Tibial artery (tissue), 4 donors: Measurements from ENCODE around the gene CHGA.

ENCODE experiments used
- DNase-seq, 2 donors: peaks; one replicate each; pipeline ENCODE4 v3.0.0-alpha.2; 2019
- H3K27ac ChIP-seq, 2 donors: fragments of 200-600 bp; sonication (generic) in 1 of 2; 1 replicate in 1 of 2; 2 replicates in 1 of 2; pipeline ENCODE4 v1.5.1; 2018 to 2019; ENCODE audit warnings: mild to moderate bottlenecking in 1 of 2
- H3K27me3 ChIP-seq, 2 donors: fragments of 200-600 bp; sonication (generic) in 1 of 2; one replicate each; pipeline versions ENCODE4 v1.5.1 to v1.6.0; 2016 to 2019
- H3K36me3 ChIP-seq, 3 donors: fragments of 200-600 bp; sonication (generic) in 2 of 3; one replicate each; pipeline ENCODE4 v1.5.1; 2016 to 2019; ENCODE audit warnings: mild to moderate bottlenecking in 2 of 3
- H3K4me1 ChIP-seq, 4 donors: fragments of 200-600 bp; sonication (generic) in 2 of 4; 1 replicate in 3 of 4; 2 replicates in 1 of 4; pipeline ENCODE4 v1.5.1; 2016 to 2019
- H3K4me3 ChIP-seq, 2 donors: fragments of 200-600 bp; sonication (generic) in 1 of 2; 1 replicate in 1 of 2; 2 replicates in 1 of 2; pipeline ENCODE4 v1.5.1; 2018 to 2019; ENCODE audit warnings: mild to moderate bottlenecking in 2 of 2
- H3K9me3 ChIP-seq, 3 donors: fragments of 200-600 bp; sonication (generic) in 1 of 3; one replicate each; pipeline ENCODE4 v1.5.1; 2016 to 2019
- CTCF ChIP-seq, 2 experiments: fragments of 200-600 bp in 1 of 2; fragments of 450-650 bp in 1 of 2; IDR thresholded peaks; one replicate each; pipeline ENCODE4 v1.5.1; 2017 to 2019; ENCODE audit warnings: antibody characterized with exemption in 2 of 2, mild to moderate bottlenecking in 1 of 2, moderate library complexity in 1 of 2
- intact Hi-C: fragments of 100-400 bp; cut with DNase I; formaldehyde crosslinking; loops from one replicate; pipeline ENCODE4 v1.15.0; 2023; ENCODE audit warnings: low total_unique reads

Gene CHGA

GRCh38 chr14:92917041-92917940 lies 5.7 kb upstream of the CHGA start:
- TF ChIP-seq CTCF (IDR thresholded peaks at IDR 0.05): no peak
- H3K9me3 ChIP-seq: no peaks in the 10 kb centered on the region
- H3K27me3 ChIP-seq: peaks cover 0 to 6% of the 10 kb centered on the region in 2 donors
- H3K36me3 ChIP-seq: no peaks in the 10 kb centered on the region
- intact Hi-C loops: no loop called here
- H3K4me1 ChIP-seq: no peaks in the 10 kb centered on the region
- H3K27ac ChIP-seq: no peak overlapping the region
- no peak overlapping the region for H3K4me3 ChIP-seq
- no peak for DNase-seq

- no peak for DNase-seq
- Histone ChIP-seq H3K9me3 (no peaks in the 10 kb centered on the region), H3K27ac (no peak overlapping the region), H3K27me3 (peaks cover 0 to 13% of the 10 kb centered on the region in 2 donors), H3K36me3 (no peaks in the 10 kb centered on the region), H3K4me3 (no peak overlapping the region), H3K4me1 (peaks cover 0 to 1% (median 0%) of the 10 kb centered on the region in 4 donors)
- no peak for TF ChIP-seq CTCF (IDR thresholded peaks at IDR 0.05)
- intact Hi-C loops: no loop called here
Observed at GRCh38 chr14:92917956-92918355, 5.0 kb upstream of the CHGA start.

- H3K4me1 ChIP-seq: peaks cover 0 to 7% (median 0%) of the 10 kb centered on the region in 4 donors
- intact Hi-C loops: no loop called here
- no peaks in the 10 kb centered on the region for H3K9me3 ChIP-seq
- H3K27me3 ChIP-seq: peaks cover 0 to 23% of the 10 kb centered on the region in 2 donors
- H3K36me3 ChIP-seq: no peaks in the 10 kb centered on the region
- DNase-seq: no peak
- H3K4me3 ChIP-seq: no peak overlapping the region
- no peak overlapping the region for H3K27ac ChIP-seq
- TF ChIP-seq CTCF (IDR thresholded peaks at IDR 0.05): no peak
Observed at GRCh38 chr14:92920001-92920400, 2.9 kb upstream of the CHGA start.

- peaks cover 0 to 7% (median 0%) of the 10 kb centered on the region in 4 donors for H3K4me1 ChIP-seq
- no peak for DNase-seq
- TF ChIP-seq CTCF (IDR thresholded peaks at IDR 0.05): no peak
- H3K27ac ChIP-seq: no peak overlapping the region
- no peak overlapping the region for H3K4me3 ChIP-seq
- H3K27me3 ChIP-seq: peaks cover 0 to 23% of the 10 kb centered on the region in 2 donors
- intact Hi-C loops: no loop called here
- no peaks in the 10 kb centered on the region for H3K36me3 ChIP-seq
- no peaks in the 10 kb centered on the region for H3K9me3 ChIP-seq
Observed at GRCh38 chr14:92922155-92922735, 705 bp upstream of the CHGA start.

GRCh38 chr14:92923744-92924103 lies 774 bp downstream of the CHGA start:
- peaks cover 0 to 7% (median 0%) of the 10 kb centered on the region in 4 donors for H3K4me1 ChIP-seq
- H3K27ac ChIP-seq: no peak overlapping the region
- no peak for TF ChIP-seq CTCF (IDR thresholded peaks at IDR 0.05)
- no peak for DNase-seq
- H3K4me3 ChIP-seq: no peak overlapping the region
- intact Hi-C loops: no loop called here
- H3K9me3 ChIP-seq: no peaks in the 10 kb centered on the region
- H3K27me3 ChIP-seq: peaks cover 0 to 23% of the 10 kb centered on the region in 2 donors
- no peaks in the 10 kb centered on the region for H3K36me3 ChIP-seq
